IgD-negative memory B cell (primary cell): ENCODE measurements around the gene UBTD2. TPM values are rescaled to one million over a fixed set of nuclear protein-coding genes. Genes with fewer than 3 reads are reported as not detected.

Source experiments
- H3K27ac Mint-ChIP-seq, 3 donors: one replicate each; pipeline ENCODE4 v1.8.0; 2020 to 2022; ENCODE audit warnings: mild to moderate bottlenecking in 3 of 3, mixed read lengths in 3 of 3, moderate library complexity in 1 of 3
- H3K27me3 Mint-ChIP-seq: one replicate; pipeline ENCODE4 v1.8.0; 2021; ENCODE audit warnings: mixed read lengths
- H3K36me3 Mint-ChIP-seq: one replicate; pipeline ENCODE4 v1.8.0; 2020; ENCODE audit warnings: mild to moderate bottlenecking, mixed read lengths
- H3K4me1 Mint-ChIP-seq, 3 donors: one replicate each; pipeline ENCODE4 v1.8.0; 2020 to 2022; ENCODE audit warnings: mixed read lengths in 3 of 3, mild to moderate bottlenecking in 1 of 3
- H3K4me3 Mint-ChIP-seq, 4 donors: one replicate each; pipeline ENCODE4 v1.8.0; 2020 to 2022; ENCODE audit warnings: mild to moderate bottlenecking in 4 of 4, mixed read lengths in 4 of 4, moderate library complexity in 3 of 4
- H3K9me3 Mint-ChIP-seq, 3 donors: one replicate each; pipeline ENCODE4 v1.8.0; 2020 to 2021; ENCODE audit warnings: mixed read lengths in 3 of 3, mild to moderate bottlenecking in 1 of 3
- polyA plus RNA-seq: library from polyadenylated mRNA; unstranded; fragments of 300-500 nt; fragmentation: Illumina TruSeq; gene quantifications from one replicate; pipeline ENCODE4 v1.2.3, GENCODE V29; 2021

Gene UBTD2
- polyA plus RNA-seq, 1 donor from 2014 or later: 3.1 TPM

DNA sequence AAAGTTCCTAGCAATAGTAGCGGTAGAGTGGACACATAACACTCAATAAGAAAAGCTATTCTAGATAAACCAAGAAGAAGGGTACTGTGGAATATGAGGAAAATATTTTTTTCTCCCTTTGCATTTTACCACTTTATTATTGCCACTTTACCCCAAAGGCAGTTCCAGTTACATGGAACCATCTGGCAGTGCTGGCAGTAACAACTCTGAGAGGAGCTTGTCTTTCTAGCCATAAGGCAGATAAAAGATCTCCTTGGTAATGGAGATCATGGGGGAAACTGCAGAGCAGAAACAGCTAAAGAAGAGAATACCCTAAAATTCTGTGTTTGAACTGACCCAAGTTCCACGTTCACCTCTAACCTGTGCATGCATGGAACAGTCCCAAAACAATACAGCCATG lies 38.5 kb downstream of the UBTD2 start:
- Mint-ChIP-seq H3K9me3 (peaks cover 0 to 5% (median 4%) of the 10 kb centered on the region in 3 donors), H3K4me1 (peaks cover under 1 to 4% (median 3%) of the 10 kb centered on the region in 3 donors), H3K27ac (no peak overlapping the region), H3K27me3 (no peaks in the 10 kb centered on the region), H3K4me3 (no peak overlapping the region), H3K36me3 (peaks cover 10% of the 10 kb centered on the region)

DNA sequence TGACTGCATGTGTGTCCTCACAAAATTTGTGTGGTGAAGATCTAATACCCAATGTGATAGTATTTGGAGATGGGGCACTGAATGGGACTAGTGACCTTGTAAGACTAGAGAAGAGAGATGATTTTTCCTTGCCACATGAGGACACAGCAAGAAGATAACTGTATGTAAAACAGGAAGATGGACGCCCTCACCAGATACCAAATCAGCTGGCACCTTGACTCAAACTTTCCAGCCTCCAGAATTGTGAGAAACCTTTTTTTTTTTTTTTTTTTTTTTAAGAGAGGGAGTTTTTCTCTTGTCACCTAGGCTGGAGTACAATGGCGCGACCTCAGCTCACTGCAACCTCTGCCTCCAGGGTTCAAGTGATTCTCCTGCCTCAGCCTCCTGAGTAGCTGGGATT lies 40.3 kb downstream of the UBTD2 start:
- no peaks in the 10 kb centered on the region for H3K27me3 Mint-ChIP-seq
- no peak overlapping the region for H3K4me3 Mint-ChIP-seq
- H3K36me3 Mint-ChIP-seq: peaks cover 6% of the 10 kb centered on the region
- peaks cover 0 to 1% (median 0%) of the 10 kb centered on the region in 3 donors for H3K9me3 Mint-ChIP-seq
- peaks cover 4 to 9% (median 4%) of the 10 kb centered on the region in 3 donors for H3K4me1 Mint-ChIP-seq
- peak overlapping the region in 1 of 3 donors; percentile 8 for H3K27ac Mint-ChIP-seq

GRCh38 chr5:172238334-172238733 lies 45.2 kb downstream of the UBTD2 start:
- Mint-ChIP-seq H3K27me3 (no peaks in the 10 kb centered on the region), H3K4me1 (peaks cover 15 to 36% (median 18%) of the 10 kb centered on the region in 3 donors), H3K9me3 (peaks cover 0 to 1% (median 0%) of the 10 kb centered on the region in 3 donors), H3K27ac (no peak overlapping the region), H3K4me3 (no peak overlapping the region), H3K36me3 (peaks cover 2% of the 10 kb centered on the region)

DNA sequence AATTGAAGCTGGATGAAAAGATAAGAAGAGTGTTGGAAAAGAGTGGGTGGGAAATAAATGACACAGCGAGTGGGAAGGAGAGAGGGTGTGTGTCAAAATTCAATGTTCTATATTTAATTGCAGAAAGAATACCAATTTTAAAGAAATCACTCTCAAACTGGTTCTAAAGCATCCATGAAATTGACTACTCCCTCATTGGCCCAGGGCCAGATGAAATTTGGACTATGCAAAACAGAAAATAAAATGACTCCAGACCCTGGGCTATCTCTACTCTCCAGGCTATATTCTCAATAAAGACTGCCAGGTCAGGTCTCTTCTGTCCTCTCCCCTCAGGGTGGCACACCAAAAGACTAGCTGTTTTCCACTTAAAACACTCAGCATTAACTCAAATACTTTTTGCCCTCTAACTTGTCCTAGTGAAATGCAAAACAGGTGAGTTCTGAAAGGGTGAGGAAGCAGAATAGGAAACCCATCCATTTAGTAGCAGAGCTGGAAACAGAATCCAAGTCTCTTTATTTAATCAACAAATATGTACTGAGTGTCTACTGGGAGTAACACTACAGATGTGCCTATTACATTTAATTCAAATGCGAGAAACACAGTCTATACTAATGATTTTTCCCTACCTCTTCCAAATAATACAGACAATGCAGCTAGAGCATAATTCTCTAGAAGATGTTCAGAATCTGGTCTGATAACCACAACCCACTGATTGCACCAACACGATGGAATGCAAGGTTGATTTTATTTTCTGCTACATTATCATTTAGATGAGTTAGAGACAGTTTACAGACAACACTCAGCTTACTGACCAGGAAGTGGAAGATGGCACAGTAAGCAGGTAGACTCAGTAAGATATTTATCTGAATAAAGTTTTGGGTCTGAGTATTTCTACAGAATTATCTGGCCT lies 47.5 kb downstream of the UBTD2 start:
- H3K9me3 Mint-ChIP-seq: no peaks in the 10 kb centered on the region
- H3K36me3 Mint-ChIP-seq: peaks cover 4% of the 10 kb centered on the region
- H3K4me1 Mint-ChIP-seq: peaks cover 15 to 33% (median 18%) of the 10 kb centered on the region in 3 donors
- peak overlapping the region in 1 of 3 donors; percentile 42 for H3K27ac Mint-ChIP-seq
- no peak overlapping the region for H3K4me3 Mint-ChIP-seq
- H3K27me3 Mint-ChIP-seq: no peaks in the 10 kb centered on the region

DNA sequence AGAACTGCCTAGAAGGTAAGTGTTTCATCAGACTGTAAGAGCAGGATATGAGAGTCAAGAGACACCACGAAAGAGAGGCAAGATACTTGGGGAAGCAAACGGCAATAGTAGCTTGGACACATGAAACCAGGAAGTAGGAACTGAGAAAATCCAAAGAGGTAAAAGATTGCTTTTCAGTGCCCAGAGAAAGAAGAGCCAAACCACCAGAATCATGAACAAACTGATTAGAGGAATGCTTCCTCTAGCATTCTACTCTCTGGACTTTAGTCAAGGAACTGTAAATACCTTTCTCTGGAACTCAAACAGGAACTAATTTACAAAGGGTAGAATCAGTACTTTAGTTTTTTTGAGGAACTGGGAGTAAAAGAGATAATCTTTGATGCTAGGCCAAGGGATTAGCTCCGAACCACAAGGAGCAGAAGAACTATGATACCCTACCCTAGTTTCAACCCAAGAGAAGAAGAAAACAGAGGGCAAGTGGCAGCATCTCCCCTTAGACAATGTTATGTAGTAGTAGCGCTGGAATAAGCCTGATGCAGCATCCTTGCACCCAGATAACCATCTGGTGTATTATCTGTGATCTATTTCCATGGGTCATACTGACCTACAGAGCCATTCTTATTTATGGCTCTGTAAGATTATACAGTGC lies 48.3 kb downstream of the UBTD2 start:
- Mint-ChIP-seq H3K4me1 (peaks cover 15 to 32% (median 18%) of the 10 kb centered on the region in 3 donors), H3K9me3 (no peaks in the 10 kb centered on the region), H3K4me3 (no peak overlapping the region), H3K27ac (peak overlapping the region in 1 of 3 donors; percentile 78), H3K36me3 (peaks cover 7% of the 10 kb centered on the region), H3K27me3 (no peaks in the 10 kb centered on the region)

GRCh38 chr5:172234031-172234430 lies 49.5 kb downstream of the UBTD2 start:
- Mint-ChIP-seq H3K27ac (no peak overlapping the region), H3K36me3 (peaks cover 7% of the 10 kb centered on the region), H3K4me1 (peaks cover 14 to 28% (median 15%) of the 10 kb centered on the region in 3 donors)

DNA sequence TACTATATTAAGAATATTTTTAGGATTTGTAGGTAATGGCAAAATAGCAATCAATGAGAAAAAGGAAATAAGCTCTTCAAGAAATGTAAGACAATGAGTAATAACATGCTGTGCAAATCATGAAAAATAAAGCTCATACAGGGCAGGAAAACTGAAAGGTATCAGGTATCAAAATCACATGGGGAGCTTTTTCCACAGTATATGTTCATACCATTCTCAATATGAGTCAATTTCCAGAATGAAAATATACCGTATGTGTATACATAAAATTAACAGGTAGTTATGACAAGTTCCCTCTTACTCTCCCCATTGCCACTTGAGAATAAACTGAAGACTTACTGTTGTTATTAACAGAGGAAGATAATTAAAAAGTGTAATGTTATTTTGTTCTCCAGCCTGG lies 53.7 kb downstream of the UBTD2 start:
- Mint-ChIP-seq H3K9me3 (no peaks in the 10 kb centered on the region), H3K27me3 (no peaks in the 10 kb centered on the region), H3K36me3 (peaks cover 7% of the 10 kb centered on the region), H3K4me1 (peaks cover 4 to 8% (median 4%) of the 10 kb centered on the region in 3 donors), H3K27ac (no peak overlapping the region), H3K4me3 (no peak overlapping the region)

More at GRCh38 chr5:172234031-172234430, 49.5 kb downstream of the UBTD2 start:
- Mint-ChIP-seq H3K4me3 (no peak overlapping the region), H3K27me3 (no peaks in the 10 kb centered on the region), H3K9me3 (no peaks in the 10 kb centered on the region)

GRCh38 chr5:172224996-172225395 lies 58.6 kb downstream of the UBTD2 start:
- Mint-ChIP-seq H3K36me3 (peaks cover 18% of the 10 kb centered on the region), H3K27me3 (no peaks in the 10 kb centered on the region), H3K9me3 (no peaks in the 10 kb centered on the region), H3K4me3 (no peak overlapping the region), H3K4me1 (peaks cover 9 to 24% (median 14%) of the 10 kb centered on the region in 3 donors), H3K27ac (no peak overlapping the region)

DNA sequence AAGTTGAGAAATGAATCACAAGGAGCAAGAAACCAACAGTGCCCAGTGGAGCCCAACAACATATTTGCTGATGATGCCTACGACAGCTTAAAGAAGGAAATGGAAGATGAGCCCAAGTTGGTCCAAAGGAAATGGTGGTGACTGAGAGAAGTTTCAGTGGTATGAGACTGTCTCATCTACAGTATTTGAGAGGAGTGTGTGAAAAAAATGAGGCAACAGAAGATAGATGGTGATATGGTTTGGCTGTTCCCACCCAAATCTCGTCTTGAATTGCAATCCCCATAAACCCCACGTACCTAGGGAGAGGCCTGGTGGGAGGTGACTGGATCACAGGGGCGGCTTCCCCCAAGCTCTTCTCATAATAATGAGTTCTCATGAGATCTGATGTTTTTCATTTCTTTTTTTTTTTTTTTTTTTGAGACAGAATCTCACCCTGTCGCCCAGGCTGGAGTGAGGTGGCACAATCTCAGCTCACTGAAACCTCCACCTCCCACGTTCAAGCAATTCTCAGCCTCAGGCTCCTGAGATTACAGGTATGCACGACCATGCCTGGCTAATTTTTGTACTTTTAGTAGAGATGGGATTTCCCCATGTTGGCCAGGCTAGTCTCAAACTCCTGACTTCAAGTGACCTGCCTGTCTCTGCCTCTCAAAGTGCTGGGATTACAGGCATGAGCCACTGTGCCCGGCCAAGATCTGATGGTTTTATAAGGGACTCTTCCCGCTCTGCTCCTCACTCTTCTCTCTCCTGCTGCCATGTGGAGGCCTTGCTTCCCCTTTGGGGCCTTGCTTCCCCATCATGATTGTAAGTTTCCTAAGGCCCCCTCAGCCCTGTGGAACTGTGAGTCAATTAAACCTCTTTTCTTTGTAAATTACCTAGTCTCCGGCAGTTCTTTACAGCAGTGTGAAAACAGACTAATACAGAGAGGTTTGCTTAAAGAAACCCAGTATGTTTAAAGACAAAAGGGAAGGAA lies 59.4 kb downstream of the UBTD2 start:
- no peaks in the 10 kb centered on the region for H3K27me3 Mint-ChIP-seq

DNA sequence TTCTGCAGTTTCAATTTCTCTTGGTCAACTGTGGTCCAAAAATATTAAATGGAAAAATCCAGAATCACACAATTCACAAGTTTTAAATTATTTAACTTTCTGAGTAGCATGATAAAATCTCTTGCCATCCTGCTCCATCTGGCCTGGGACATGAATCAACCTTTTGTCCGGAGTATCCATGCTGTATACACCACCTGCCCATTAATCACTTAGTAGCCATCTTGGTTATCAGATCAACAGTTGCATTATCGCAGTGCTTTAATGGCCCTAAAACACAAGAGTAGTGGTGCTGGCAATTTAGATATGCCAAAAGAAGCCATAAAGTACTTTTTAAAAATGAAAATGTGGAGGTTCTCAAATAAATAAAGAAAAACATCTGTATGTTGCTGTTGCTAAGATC lies 64.3 kb downstream of the UBTD2 start:
- H3K4me1 Mint-ChIP-seq: peaks cover 5 to 11% (median 7%) of the 10 kb centered on the region in 3 donors
- H3K36me3 Mint-ChIP-seq: peaks cover 29% of the 10 kb centered on the region
- no peaks in the 10 kb centered on the region for H3K27me3 Mint-ChIP-seq
- H3K9me3 Mint-ChIP-seq: peaks cover 2 to 6% (median 3%) of the 10 kb centered on the region in 3 donors
- H3K27ac Mint-ChIP-seq: no peak overlapping the region
- no peak overlapping the region for H3K4me3 Mint-ChIP-seq

More for the DNA sequence above, 59.4 kb downstream of the UBTD2 start:
- Mint-ChIP-seq H3K4me3 (peak overlapping the region in 2 of 4 donors; percentile 10 to 18), H3K4me1 (peaks cover 9 to 24% (median 14%) of the 10 kb centered on the region in 3 donors), H3K9me3 (peaks cover 0 to 3% (median 2%) of the 10 kb centered on the region in 3 donors), H3K36me3 (peaks cover 26% of the 10 kb centered on the region), H3K27ac (peak overlapping the region in 2 of 3 donors; percentile 48 to 76)

GRCh38 chr5:172216345-172216744 lies 67.2 kb downstream of the UBTD2 start:
- Mint-ChIP-seq H3K36me3 (peaks cover 19% of the 10 kb centered on the region), H3K4me1 (no peaks in the 10 kb centered on the region), H3K27ac (no peak overlapping the region), H3K27me3 (no peaks in the 10 kb centered on the region), H3K4me3 (no peak overlapping the region), H3K9me3 (peaks cover 2 to 6% (median 3%) of the 10 kb centered on the region in 3 donors)

- H3K4me1 Mint-ChIP-seq: peaks cover 0 to 1% (median 0%) of the 10 kb centered on the region in 3 donors
- peaks cover 0 to under 1% (median 0%) of the 10 kb centered on the region in 3 donors for H3K9me3 Mint-ChIP-seq
- no peak overlapping the region for H3K4me3 Mint-ChIP-seq
- H3K27ac Mint-ChIP-seq: no peak overlapping the region
- no peaks in the 10 kb centered on the region for H3K27me3 Mint-ChIP-seq
- peaks cover 7% of the 10 kb centered on the region for H3K36me3 Mint-ChIP-seq
Observed at GRCh38 chr5:172213126-172213525, 70.4 kb downstream of the UBTD2 start.

DNA sequence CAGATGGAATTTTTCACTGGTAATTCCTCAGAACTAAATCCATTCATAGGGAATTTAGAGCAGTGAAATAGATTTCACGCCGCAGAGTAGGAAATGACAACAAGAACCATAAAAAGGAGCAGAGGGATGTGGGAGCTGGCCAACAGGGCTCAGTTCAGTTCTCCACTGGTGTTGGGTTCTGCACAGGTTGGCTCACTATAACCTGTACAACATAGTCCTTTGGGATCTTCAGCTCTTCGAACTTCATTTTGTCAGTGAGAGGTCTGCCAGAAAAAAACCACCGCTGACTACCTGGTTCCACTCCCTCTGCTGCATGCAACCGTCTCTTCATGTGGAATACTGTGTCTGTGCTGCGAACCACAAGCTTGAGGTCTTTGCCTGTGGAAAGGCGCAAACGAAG lies 71.9 kb downstream of the UBTD2 start:
- H3K36me3 Mint-ChIP-seq: peaks cover 10% of the 10 kb centered on the region
- no peaks in the 10 kb centered on the region for H3K9me3 Mint-ChIP-seq
- H3K4me3 Mint-ChIP-seq: no peak overlapping the region
- H3K4me1 Mint-ChIP-seq: peaks cover 0 to 5% (median 0%) of the 10 kb centered on the region in 3 donors
- no peaks in the 10 kb centered on the region for H3K27me3 Mint-ChIP-seq
- no peak overlapping the region for H3K27ac Mint-ChIP-seq

GRCh38 chr5:172209714-172210113 lies 73.8 kb downstream of the UBTD2 start:
- no peak overlapping the region for H3K4me3 Mint-ChIP-seq
- H3K9me3 Mint-ChIP-seq: no peaks in the 10 kb centered on the region
- no peak overlapping the region for H3K27ac Mint-ChIP-seq
- no peaks in the 10 kb centered on the region for H3K27me3 Mint-ChIP-seq
- peaks cover 11% of the 10 kb centered on the region for H3K36me3 Mint-ChIP-seq
- peaks cover 0 to 5% (median 0%) of the 10 kb centered on the region in 3 donors for H3K4me1 Mint-ChIP-seq
